ENCODE results near the gene ALKBH5. TPM values are rescaled to one million over a fixed set of nuclear protein-coding genes. Genes with fewer than 3 reads are reported as not detected.

ALKBH5 gene
- total and polyA plus RNA-seq, 9 of the 15 experiments (the other 6 are each of a cell fraction or from before 2014, with no cell fraction given), result 11.4 to 70.0 (median 47.4) TPM

DNA sequence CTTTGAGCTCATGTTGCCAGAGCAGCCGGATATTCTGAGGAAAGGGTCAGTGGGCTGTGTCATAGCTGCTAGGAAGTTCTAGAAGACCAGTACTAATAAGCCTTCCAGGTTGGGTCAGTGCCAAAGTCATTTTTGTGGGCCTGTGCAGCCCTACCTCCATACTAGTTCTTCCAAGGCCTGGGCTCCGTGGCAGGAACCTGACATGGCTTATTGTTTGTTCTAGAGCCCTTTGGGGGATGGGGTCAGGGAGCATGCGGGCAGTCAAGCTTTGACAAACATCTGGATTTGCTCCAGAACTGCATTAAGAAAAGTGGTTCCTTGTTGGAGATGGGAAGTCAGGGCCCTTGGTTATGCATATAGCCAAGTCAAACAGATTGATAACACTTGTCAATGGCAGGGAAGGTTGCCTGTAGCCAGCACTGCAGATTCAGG is 7.6 kb downstream of the ALKBH5 start (continued):
- TF ChIP-seq ZNF76 (CRISPR knock-in tag; IDR thresholded peaks at IDR 0.05; ENCODE audit: borderline replicate concordance), result no peak
- TF ChIP-seq, protein P1, sequence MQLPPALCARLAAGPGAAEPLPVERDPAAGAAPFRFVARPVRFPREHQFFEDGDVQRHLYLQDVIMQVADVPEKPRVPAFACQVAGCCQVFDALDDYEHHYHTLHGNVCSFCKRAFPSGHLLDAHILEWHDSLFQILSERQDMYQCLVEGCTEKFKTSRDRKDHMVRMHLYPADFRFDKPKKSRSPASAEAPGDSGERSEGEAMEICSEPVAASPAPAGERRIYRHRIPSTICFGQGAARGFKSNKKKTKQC (CRISPR knock-in tag; IDR thresholded peaks at IDR 0.05), result no peak

DNA sequence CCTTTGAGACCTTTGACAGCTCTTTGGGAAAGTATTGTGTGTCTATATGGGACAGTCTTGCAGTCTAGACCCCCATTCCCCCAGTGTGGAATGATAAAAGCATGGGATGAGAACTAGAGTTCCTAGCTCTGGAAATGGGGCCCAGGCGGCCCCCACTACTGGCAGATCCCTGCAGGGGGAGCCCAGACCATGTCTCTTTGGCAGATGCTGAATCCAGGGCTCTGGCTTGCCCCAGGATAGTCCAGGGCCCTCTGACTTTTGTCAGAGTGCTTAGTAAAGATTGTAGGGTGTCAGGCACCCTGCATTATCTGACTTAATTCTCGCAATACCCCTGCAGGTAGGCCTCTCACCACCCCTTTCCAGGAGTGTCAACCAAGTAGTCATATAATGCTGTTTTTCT is 8.3 kb downstream of the ALKBH5 start:
- DNase-seq (ENCODE audit: extremely low read depth in 1 of 4, low spot score in 3 of 4), result peak in 1 of 4 experiments; percentile 37
- Histone ChIP-seq H3K79me2 (ENCODE audit: control insufficient read depth, insufficient read depth, low read length) (peaks cover 86% of the 10 kb centered on the region), H3K4me1 (replicated peaks in 1 of 2; ENCODE audit: control insufficient read depth in 2 of 2, insufficient read depth in 2 of 2, low read length in 2 of 2) (peaks cover 11 to 23% of the 10 kb centered on the region in 2 experiments; a peak in 4 of 5 replicates), H3K4me2 (ENCODE audit: insufficient read depth, low read length) (no peak overlapping the region), H4K20me1 (replicated peaks; ENCODE audit: control insufficient read depth, insufficient read depth, low read length) (peaks cover 26% of the 10 kb centered on the region), H3K27ac (ENCODE audit: extremely low read depth, low read depth, low read length) (no peak overlapping the region), H3K9me1 (ENCODE audit: control insufficient read depth, insufficient read depth, low read length) (no peaks in the 10 kb centered on the region), H3K9me3 (replicated peaks; ENCODE audit: control insufficient read depth, insufficient read depth, low read depth, low read length) (no peaks in the 10 kb centered on the region), H3K27me3 (ENCODE audit: control insufficient read depth in 2 of 2, insufficient read depth in 2 of 2, low read length in 2 of 2) (no peaks in the 10 kb centered on the region), H3K9ac (ENCODE audit: insufficient read depth in 1 of 2, low read depth in 2 of 2, low read length in 2 of 2) (no peak overlapping the region), H3K36me3 (ENCODE audit: control insufficient read depth, insufficient read depth, low read length) (peaks cover 80% of the 10 kb centered on the region; the same call in 2 of the 3 replicates), H3K4me3 (no peak overlapping the region), H2AFZ (ENCODE audit: low read depth, low read length) (no peak overlapping the region)
- FAIRE-seq, result no peak
- peak; percentile 84 for ATAC-seq
- ChIA-PET CTCF (ENCODE audit: low intra/inter-chr PET ratio) (no interaction called here), POLR2A (interaction anchor here (0.6 to 1.4 kb wide), 3 partner anchors 8 to 31 kb away, joined by 3 to 4 read pairs (median 3); no protein-coding TSS in a partner anchor)
- 45% methylated on average over 2 of the region's 2 CpGs for WGBS (ENCODE audit: insufficient coverage, low coverage, missing lambda C conversion rate)
- BruUV-seq (replicated peaks), result no TSS peak
- in situ Hi-C loops (cut with MboI), result no loop called here
- intact Hi-C loops (cut with micrococcal nuclease), result no loop called here
- TF ChIP-seq MCM3 (IDR thresholded peaks at IDR 0.05) (no peak), CBX2 (IDR thresholded peaks at IDR 0.05; ENCODE audit: insufficient read depth, low read length, poor library complexity, severe bottlenecking) (no peak), ZNF316 (IDR thresholded peaks at IDR 0.05) (no peak), ZNF121 (CRISPR knock-in tag; conservative IDR thresholded peaks at IDR 0.05) (no peak), CTCF (IDR thresholded peaks at IDR 0.05 in 2 of 3, conservative IDR thresholded peaks at IDR 0.05 in 1 of 3; ENCODE audit: insufficient read depth in 2 of 3, low read depth in 1 of 3, low read length in 3 of 3) (peak; percentile 32 to 38 (median 34); a peak in 5 of 6 replicates), NFRKB (IDR thresholded peaks at IDR 0.05; ENCODE audit: low read depth) (no peak), PRPF4 (IDR thresholded peaks at IDR 0.05; ENCODE audit: insufficient read depth, low read depth, low read length, poor library complexity, severe bottlenecking) (no peak), IRF2 (CRISPR knock-in tag; IDR thresholded peaks at IDR 0.05) (no peak), ATF7 (IDR thresholded peaks at IDR 0.05) (no peak), ZNF778 (CRISPR knock-in tag; IDR thresholded peaks at IDR 0.05) (no peak), HEY1 (CRISPR knock-in tag; IDR thresholded peaks at IDR 0.05; ENCODE audit: borderline replicate concordance) (no peak), POLR3G (IDR thresholded peaks at IDR 0.05; ENCODE audit: extremely low read depth, insufficient read length, insufficient replicate concordance) (no peak), ZNF143 (CRISPR knock-in tag; IDR thresholded peaks at IDR 0.05) (no peak)
- TF ChIP-seq, protein P2, sequence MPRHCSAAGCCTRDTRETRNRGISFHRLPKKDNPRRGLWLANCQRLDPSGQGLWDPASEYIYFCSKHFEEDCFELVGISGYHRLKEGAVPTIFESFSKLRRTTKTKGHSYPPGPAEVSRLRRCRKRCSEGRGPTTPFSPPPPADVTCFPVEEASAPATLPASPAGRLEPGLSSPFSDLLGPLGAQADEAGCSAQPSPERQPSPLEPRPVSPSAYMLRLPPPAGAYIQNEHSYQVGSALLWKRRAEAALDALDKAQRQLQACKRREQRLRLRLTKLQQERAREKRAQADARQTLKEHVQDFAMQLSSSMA (CRISPR knock-in tag; IDR thresholded peaks at IDR 0.05), result no peak
